ENCODE data around the gene PRKG1. TPM values are rescaled to one million over a fixed set of nuclear protein-coding genes. Genes with fewer than 3 reads are reported as not detected.
A peak's percentile ranks its signal among the peaks of the same experiment; 100 is the strongest.

The PRKG1 gene
- total RNA-seq, 1 donor from 2014 or later, result 50.2 TPM

GRCh38 chr10:51903675-51904074, 829.4 kb downstream of the PRKG1 start:
- Histone ChIP-seq H3K36me3 (no peaks in the 10 kb centered on the region), H3K4me1 (peaks cover 0 to 17% of the 10 kb centered on the region in 2 donors), H3K4me3 (no peak overlapping the region), H3K27me3 (no peaks in the 10 kb centered on the region), H3K27ac (no peak overlapping the region), H3K9me3 (no peaks in the 10 kb centered on the region)
- intact Hi-C loops (cut with DNase I), result no loop called here
- no peak for TF ChIP-seq CTCF (IDR thresholded peaks at IDR 0.05)
- DNase-seq (ENCODE audit: low spot score in 2 of 2), result no peak

DNA sequence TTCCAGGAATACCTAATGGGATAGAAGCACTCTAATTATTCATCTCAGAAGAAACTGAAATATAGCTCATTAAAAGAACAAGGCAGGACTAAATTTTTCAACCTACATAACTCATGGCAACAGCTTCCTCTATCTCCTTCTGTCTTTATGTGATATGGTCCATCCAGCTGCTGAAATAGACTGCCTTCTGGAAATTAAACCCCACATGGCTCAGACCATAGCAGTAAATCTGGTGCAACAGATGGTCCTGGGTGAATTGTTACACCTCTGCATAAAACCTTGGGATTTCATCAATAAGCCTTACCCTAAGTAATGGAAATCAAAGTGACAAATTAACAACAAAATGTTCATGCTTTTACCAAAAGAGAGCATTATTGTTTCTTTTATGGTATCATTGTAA, 830.7 kb downstream of the PRKG1 start:
- Histone ChIP-seq H3K27ac (no peak overlapping the region), H3K4me1 (peaks cover 0 to 17% of the 10 kb centered on the region in 2 donors), H3K36me3 (no peaks in the 10 kb centered on the region), H3K9me3 (no peaks in the 10 kb centered on the region), H3K4me3 (no peak overlapping the region), H3K27me3 (no peaks in the 10 kb centered on the region)
- intact Hi-C loops (cut with DNase I), result no loop called here
- no peak for TF ChIP-seq CTCF (IDR thresholded peaks at IDR 0.05)
- DNase-seq (ENCODE audit: low spot score in 2 of 2), result no peak

- no peaks in the 10 kb centered on the region for H3K27me3 ChIP-seq
- H3K9me3 ChIP-seq, result no peaks in the 10 kb centered on the region
- no peak overlapping the region for H3K4me3 ChIP-seq
- no peaks in the 10 kb centered on the region for H3K36me3 ChIP-seq
- no peak for DNase-seq (ENCODE audit: low spot score in 2 of 2)
- intact Hi-C loops (cut with DNase I), result no loop called here
- no peak for TF ChIP-seq CTCF (IDR thresholded peaks at IDR 0.05)
- no peak overlapping the region for H3K27ac ChIP-seq
- H3K4me1 ChIP-seq, result peaks cover 0 to 19% of the 10 kb centered on the region in 2 donors
These were observed 833.1 kb downstream of the PRKG1 start for GRCh38 chr10:51907361-51907760.

GRCh38 chr10:51910189-51910588, 835.9 kb downstream of the PRKG1 start:
- H3K27ac ChIP-seq, result no peak overlapping the region
- no peak overlapping the region for H3K4me3 ChIP-seq
- H3K27me3 ChIP-seq, result no peaks in the 10 kb centered on the region
- H3K4me1 ChIP-seq, result peaks cover 0 to 21% of the 10 kb centered on the region in 2 donors
- DNase-seq (ENCODE audit: low spot score in 2 of 2), result no peak
- no peak for TF ChIP-seq CTCF (IDR thresholded peaks at IDR 0.05)
- intact Hi-C loops (cut with DNase I), result no loop called here
- no peaks in the 10 kb centered on the region for H3K36me3 ChIP-seq
- H3K9me3 ChIP-seq, result no peaks in the 10 kb centered on the region

- no peak overlapping the region for H3K27ac ChIP-seq
- no peaks in the 10 kb centered on the region for H3K27me3 ChIP-seq
- TF ChIP-seq CTCF (IDR thresholded peaks at IDR 0.05), result no peak
- no peak overlapping the region for H3K4me3 ChIP-seq
- intact Hi-C loops (cut with DNase I), result no loop called here
- peaks cover 0 to 23% of the 10 kb centered on the region in 2 donors for H3K4me1 ChIP-seq
- no peaks in the 10 kb centered on the region for H3K9me3 ChIP-seq
- no peak for DNase-seq (ENCODE audit: low spot score in 2 of 2)
- no peaks in the 10 kb centered on the region for H3K36me3 ChIP-seq
These were observed 836.3 kb downstream of the PRKG1 start for GRCh38 chr10:51910596-51910995.

DNA sequence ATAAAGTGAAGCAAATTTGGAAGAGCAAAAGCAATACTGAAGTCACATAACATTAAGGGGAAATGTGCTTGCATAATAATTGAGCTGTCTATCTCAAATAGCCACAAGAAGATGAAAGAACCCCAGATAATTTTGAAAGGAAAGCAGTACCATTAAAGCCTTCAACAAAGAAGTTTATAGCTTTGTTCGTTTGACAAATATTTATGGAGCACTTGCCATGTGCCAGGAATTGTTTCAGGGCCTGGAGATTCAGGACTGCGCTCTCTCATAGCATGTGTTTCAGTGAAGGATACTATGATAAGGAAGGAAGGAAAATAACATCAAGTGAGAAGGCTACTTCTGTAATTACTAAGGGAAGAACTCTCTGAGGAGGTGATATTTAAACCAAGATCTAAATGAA, 837.4 kb downstream of the PRKG1 start:
- Histone ChIP-seq H3K27ac (peak overlapping the region in 1 of 2 donors; percentile 9), H3K27me3 (no peaks in the 10 kb centered on the region)
- intact Hi-C loops (cut with DNase I), result no loop called here

More for the DNA sequence above, 837.4 kb downstream of the PRKG1 start:
- peaks cover 0 to 28% of the 10 kb centered on the region in 2 donors for H3K4me1 ChIP-seq
- no peaks in the 10 kb centered on the region for H3K9me3 ChIP-seq
- no peak overlapping the region for H3K4me3 ChIP-seq
- no peak for TF ChIP-seq CTCF (IDR thresholded peaks at IDR 0.05)
- no peaks in the 10 kb centered on the region for H3K36me3 ChIP-seq
- no peak for DNase-seq (ENCODE audit: low spot score in 2 of 2)
